ENCODE results near the gene NOP56. TPM values are rescaled to one million over a fixed set of nuclear protein-coding genes. Genes with fewer than 3 reads are reported as not detected.
"Not testable (repeated sequence)": the region's sequence is repeated elsewhere in the genome, so short reads cannot be mapped to it uniquely, and the experiment has no call there.

NOP56 gene
- total and polyA plus RNA-seq, 2 of the 4 experiments (the other 2 are of a cell fraction): 189 to 231 TPM

GRCh38 chr20:2682040-2682439 is 29.6 kb downstream of the NOP56 start:
- H4K5ac ChIP-seq (ENCODE audit: low read depth, low read length); H3K9me1 ChIP-seq (ENCODE audit: insufficient read depth, low read length); H3K56ac ChIP-seq (ENCODE audit: extremely low read depth, insufficient read depth, low read length); H4K91ac ChIP-seq (ENCODE audit: insufficient read depth, low read depth, low read length); CTCF ChIA-PET; intact Hi-C loops (cut with micrococcal nuclease); H2BK5ac ChIP-seq (ENCODE audit: low read depth, low read length, poor library complexity, severe bottlenecking); H3K9me3 ChIP-seq (ENCODE audit: control insufficient read depth, insufficient read depth, low read length); H3K9ac ChIP-seq (ENCODE audit: low read depth, low read length); H3K79me1 ChIP-seq (ENCODE audit: low read depth in 1 of 2, low read length in 2 of 2); H2AK9ac ChIP-seq (replicated peaks; ENCODE audit: low read depth, low read length, poor library complexity); H2AFZ ChIP-seq (replicated peaks; ENCODE audit: low read length, poor library complexity); BruUV-seq (replicated peaks); H3K18ac ChIP-seq (ENCODE audit: low read depth, low read length); H2BK15ac ChIP-seq (ENCODE audit: low read depth, low read length); DNase-seq; H3K36me3 ChIP-seq (ENCODE audit: control insufficient read depth, insufficient read depth, low read length); ATAC-seq (ENCODE audit: low read depth); H2AK5ac ChIP-seq (ENCODE audit: low read depth, low read length); POLR2A ChIA-PET (ENCODE audit: unreplicated experiment); H4K8ac ChIP-seq (ENCODE audit: low read depth in 2 of 2, low read length in 2 of 2); H3K14ac ChIP-seq (replicated peaks; ENCODE audit: low read depth, low read length); H2BK120ac ChIP-seq (ENCODE audit: low read depth, low read length); in situ Hi-C loops (cut with MboI; ENCODE audit: low sequenced_read_pairs); H3K4me1 ChIP-seq (ENCODE audit: control insufficient read depth, insufficient read depth, low read length); H3K27ac ChIP-seq (ENCODE audit: insufficient read depth, low read length); H2BK20ac ChIP-seq (ENCODE audit: low read depth, low read length); H3K4me3 ChIP-seq (ENCODE audit: insufficient read depth, low read depth, low read length); H3K4ac ChIP-seq (ENCODE audit: low read depth, low read length); H3K4me2 ChIP-seq (ENCODE audit: low read depth, low read length); H3K23ac ChIP-seq (ENCODE audit: low read depth, low read length); H4K20me1 ChIP-seq (ENCODE audit: insufficient read depth, low read length); dilution Hi-C loops (cut with HindIII; ENCODE audit: low sequenced_read_pairs, unreplicated experiment): not testable (repeated sequence)
- WGBS, 2 experiments (ENCODE audit: extremely low coverage in 2 of 2, insufficient read length in 1 of 2): 75 to 100% methylated on average over 1 to 2 of the region's 3 CpGs
- peaks cover 22% of the 10 kb centered on the region for H3K27me3 ChIP-seq (ENCODE audit: control insufficient read depth, insufficient read depth, low read length)

GRCh38 chr20:2684817-2685216 is 32.4 kb downstream of the NOP56 start:
- BruUV-seq (replicated peaks); H3K4me3 ChIP-seq (ENCODE audit: insufficient read depth, low read depth, low read length); H2BK120ac ChIP-seq (ENCODE audit: low read depth, low read length); H3K14ac ChIP-seq (replicated peaks; ENCODE audit: low read depth, low read length); ATAC-seq (ENCODE audit: low read depth); H4K5ac ChIP-seq (ENCODE audit: low read depth, low read length); H2AK5ac ChIP-seq (ENCODE audit: low read depth, low read length); intact Hi-C loops (cut with micrococcal nuclease); H3K18ac ChIP-seq (ENCODE audit: low read depth, low read length); H2BK20ac ChIP-seq (ENCODE audit: low read depth, low read length); DNase-seq; H2BK5ac ChIP-seq (ENCODE audit: low read depth, low read length, poor library complexity, severe bottlenecking); H3K23ac ChIP-seq (ENCODE audit: low read depth, low read length); H2AK9ac ChIP-seq (replicated peaks; ENCODE audit: low read depth, low read length, poor library complexity); CTCF ChIA-PET; H4K91ac ChIP-seq (ENCODE audit: insufficient read depth, low read depth, low read length); H3K56ac ChIP-seq (ENCODE audit: extremely low read depth, insufficient read depth, low read length); POLR2A ChIA-PET (ENCODE audit: unreplicated experiment); H4K20me1 ChIP-seq (ENCODE audit: insufficient read depth, low read length); H3K4me2 ChIP-seq (ENCODE audit: low read depth, low read length); H3K4ac ChIP-seq (ENCODE audit: low read depth, low read length); H3K9me1 ChIP-seq (ENCODE audit: insufficient read depth, low read length); in situ Hi-C loops (cut with MboI; ENCODE audit: low sequenced_read_pairs); H3K27ac ChIP-seq (ENCODE audit: insufficient read depth, low read length); H3K9me3 ChIP-seq (ENCODE audit: control insufficient read depth, insufficient read depth, low read length); H4K8ac ChIP-seq (ENCODE audit: low read depth in 2 of 2, low read length in 2 of 2); H3K9ac ChIP-seq (ENCODE audit: low read depth, low read length); H2BK15ac ChIP-seq (ENCODE audit: low read depth, low read length); H3K79me1 ChIP-seq (ENCODE audit: low read depth in 1 of 2, low read length in 2 of 2); H3K4me1 ChIP-seq (ENCODE audit: control insufficient read depth, insufficient read depth, low read length); H3K36me3 ChIP-seq (ENCODE audit: control insufficient read depth, insufficient read depth, low read length); dilution Hi-C loops (cut with HindIII; ENCODE audit: low sequenced_read_pairs, unreplicated experiment); H2AFZ ChIP-seq (replicated peaks; ENCODE audit: low read length, poor library complexity): not testable (repeated sequence)
- peaks cover 21% of the 10 kb centered on the region for H3K27me3 ChIP-seq (ENCODE audit: control insufficient read depth, insufficient read depth, low read length)
- no CpG with 5 or more reads among the region's 4 CpGs for WGBS, 2 experiments (ENCODE audit: extremely low coverage in 2 of 2, insufficient read length in 1 of 2)
